ENCODE results near the gene CDC25B.

The CDC25B gene

DNA sequence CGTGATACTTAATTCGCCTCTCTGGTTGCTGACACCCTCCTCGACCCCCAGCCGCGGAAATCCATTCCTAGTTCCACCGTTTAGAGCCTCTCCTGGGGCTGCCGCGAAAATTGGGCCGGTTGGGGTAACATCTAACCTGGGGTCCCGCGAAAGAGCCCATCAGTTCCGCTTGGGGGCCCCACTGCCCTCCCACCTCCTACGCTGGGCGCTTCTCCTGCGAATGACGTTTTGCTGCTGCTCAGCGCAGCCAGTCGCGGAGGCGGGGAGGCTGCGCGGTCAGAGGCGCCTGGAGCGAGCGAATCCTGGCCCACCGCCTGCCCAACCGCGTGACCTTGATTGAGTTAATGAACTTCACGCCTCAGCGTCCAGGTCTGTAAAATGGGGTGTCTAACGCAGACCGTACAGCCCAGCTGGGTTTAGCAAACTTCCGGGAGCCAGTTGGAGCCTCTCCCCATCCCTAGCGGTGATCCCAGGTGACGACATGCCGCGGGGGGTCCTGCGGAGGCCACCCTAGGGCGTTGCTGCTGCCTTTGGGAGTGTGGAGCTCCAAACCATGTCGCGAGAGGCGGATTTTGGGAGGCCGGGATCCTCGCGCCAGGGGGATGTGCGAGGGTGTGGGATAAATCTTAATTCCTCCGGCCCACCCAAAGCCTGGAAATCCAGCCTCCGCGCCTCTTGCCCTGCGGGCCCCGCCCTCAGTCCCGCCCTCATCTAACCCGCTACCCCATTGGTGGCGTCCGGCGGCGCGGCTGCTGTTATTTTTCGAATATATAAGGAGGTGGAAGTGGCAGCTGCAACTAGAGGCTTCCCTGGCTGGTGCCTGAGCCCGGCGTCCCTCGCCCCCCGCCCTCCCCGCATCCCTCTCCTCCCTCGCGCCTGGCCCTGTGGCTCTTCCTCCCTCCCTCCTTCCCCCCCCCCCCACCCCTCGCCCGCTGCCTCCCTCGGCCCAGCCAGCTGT is at the start of gene CDC25B (continued):
- TF ChIP-seq, protein P1, sequence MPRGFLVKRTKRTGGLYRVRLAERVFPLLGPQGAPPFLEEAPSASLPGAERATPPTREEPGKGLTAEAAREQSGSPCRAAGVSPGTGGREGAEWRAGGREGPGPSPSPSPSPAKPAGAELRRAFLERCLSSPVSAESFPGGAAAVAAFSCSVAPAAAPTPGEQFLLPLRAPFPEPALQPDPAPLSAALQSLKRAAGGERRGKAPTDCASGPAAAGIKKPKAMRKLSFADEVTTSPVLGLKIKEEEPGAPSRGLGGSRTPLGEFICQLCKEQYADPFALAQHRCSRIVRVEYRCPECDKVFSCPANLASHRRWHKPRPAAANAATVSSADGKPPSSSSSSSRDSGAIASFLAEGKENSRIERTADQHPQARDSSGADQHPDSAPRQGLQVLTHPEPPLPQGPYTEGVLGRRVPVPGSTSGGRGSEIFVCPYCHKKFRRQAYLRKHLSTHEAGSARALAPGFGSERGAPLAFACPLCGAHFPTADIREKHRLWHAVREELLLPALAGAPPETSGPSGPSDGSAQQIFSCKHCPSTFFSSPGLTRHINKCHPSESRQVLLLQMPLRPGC (tag by site-specific recombination; IDR thresholded peaks at IDR 0.05): peak; percentile 41; the same call in 1 of the 2 replicates
- peak; percentile 74; the same call in 1 of the 2 replicates for TF ChIP-seq ZNF391 (tag by site-specific recombination; IDR thresholded peaks at IDR 0.05; ENCODE audit: borderline replicate concordance, low read depth)
- no peak for TF ChIP-seq ZNF785 (tag by site-specific recombination; IDR thresholded peaks at IDR 0.05)
- no peak for TF ChIP-seq ZSCAN4 (tag by site-specific recombination; IDR thresholded peaks at IDR 0.05)
- TF ChIP-seq ZNF777 (tag by site-specific recombination; IDR thresholded peaks at IDR 0.05; ENCODE audit: borderline replicate concordance): no peak
- no peak for TF ChIP-seq ZNF473 (tag by site-specific recombination; IDR thresholded peaks at IDR 0.05)
- TF ChIP-seq, protein P2, sequence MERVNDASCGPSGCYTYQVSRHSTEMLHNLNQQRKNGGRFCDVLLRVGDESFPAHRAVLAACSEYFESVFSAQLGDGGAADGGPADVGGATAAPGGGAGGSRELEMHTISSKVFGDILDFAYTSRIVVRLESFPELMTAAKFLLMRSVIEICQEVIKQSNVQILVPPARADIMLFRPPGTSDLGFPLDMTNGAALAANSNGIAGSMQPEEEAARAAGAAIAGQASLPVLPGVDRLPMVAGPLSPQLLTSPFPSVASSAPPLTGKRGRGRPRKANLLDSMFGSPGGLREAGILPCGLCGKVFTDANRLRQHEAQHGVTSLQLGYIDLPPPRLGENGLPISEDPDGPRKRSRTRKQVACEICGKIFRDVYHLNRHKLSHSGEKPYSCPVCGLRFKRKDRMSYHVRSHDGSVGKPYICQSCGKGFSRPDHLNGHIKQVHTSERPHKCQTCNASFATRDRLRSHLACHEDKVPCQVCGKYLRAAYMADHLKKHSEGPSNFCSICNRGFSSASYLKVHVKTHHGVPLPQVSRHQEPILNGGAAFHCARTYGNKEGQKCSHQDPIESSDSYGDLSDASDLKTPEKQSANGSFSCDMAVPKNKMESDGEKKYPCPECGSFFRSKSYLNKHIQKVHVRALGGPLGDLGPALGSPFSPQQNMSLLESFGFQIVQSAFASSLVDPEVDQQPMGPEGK (tag by site-specific recombination; IDR thresholded peaks at IDR 0.05): peak; percentile 72
- TF ChIP-seq, protein P3, sequence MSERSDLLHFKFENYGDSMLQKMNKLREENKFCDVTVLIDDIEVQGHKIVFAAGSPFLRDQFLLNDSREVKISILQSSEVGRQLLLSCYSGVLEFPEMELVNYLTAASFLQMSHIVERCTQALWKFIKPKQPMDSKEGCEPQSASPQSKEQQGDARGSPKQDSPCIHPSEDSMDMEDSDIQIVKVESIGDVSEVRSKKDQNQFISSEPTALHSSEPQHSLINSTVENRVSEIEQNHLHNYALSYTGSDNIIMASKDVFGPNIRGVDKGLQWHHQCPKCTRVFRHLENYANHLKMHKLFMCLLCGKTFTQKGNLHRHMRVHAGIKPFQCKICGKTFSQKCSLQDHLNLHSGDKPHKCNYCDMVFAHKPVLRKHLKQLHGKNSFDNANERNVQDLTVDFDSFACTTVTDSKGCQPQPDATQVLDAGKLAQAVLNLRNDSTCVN (tag by site-specific recombination; optimal IDR thresholded peaks at IDR 0.05): peak; percentile 44
- no peak for TF ChIP-seq ZNF747 (tag by site-specific recombination; IDR thresholded peaks at IDR 0.05)
- TF ChIP-seq ZNF354C (tag by site-specific recombination; IDR thresholded peaks at IDR 0.05; ENCODE audit: borderline replicate concordance, low read depth): no peak
- TF ChIP-seq, protein P4, sequence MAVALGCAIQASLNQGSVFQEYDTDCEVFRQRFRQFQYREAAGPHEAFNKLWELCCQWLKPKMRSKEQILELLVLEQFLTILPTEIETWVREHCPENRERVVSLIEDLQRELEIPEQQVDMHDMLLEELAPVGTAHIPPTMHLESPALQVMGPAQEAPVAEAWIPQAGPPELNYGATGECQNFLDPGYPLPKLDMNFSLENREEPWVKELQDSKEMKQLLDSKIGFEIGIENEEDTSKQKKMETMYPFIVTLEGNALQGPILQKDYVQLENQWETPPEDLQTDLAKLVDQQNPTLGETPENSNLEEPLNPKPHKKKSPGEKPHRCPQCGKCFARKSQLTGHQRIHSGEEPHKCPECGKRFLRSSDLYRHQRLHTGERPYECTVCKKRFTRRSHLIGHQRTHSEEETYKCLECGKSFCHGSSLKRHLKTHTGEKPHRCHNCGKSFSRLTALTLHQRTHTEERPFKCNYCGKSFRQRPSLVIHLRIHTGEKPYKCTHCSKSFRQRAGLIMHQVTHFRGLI (tag by site-specific recombination; IDR thresholded peaks at IDR 0.05): no peak; the same call in 1 of the 2 replicates
- TF ChIP-seq ZNF658 (tag by site-specific recombination; IDR thresholded peaks at IDR 0.05): no peak
- no peak for TF ChIP-seq TRIM28 (IDR thresholded peaks at IDR 0.05; ENCODE audit: borderline replicate concordance, low read length)
- no peak for TF ChIP-seq HOXA7 (CRISPR knock-in tag; IDR thresholded peaks at IDR 0.05; ENCODE audit: borderline replicate concordance)
- TF ChIP-seq ZNF704 (tag by site-specific recombination; IDR thresholded peaks at IDR 0.05): no peak
- TF ChIP-seq ZBTB7A (tag by site-specific recombination; IDR thresholded peaks at IDR 0.05; ENCODE audit: low read depth): peak; percentile 51; the same call in 1 of the 2 replicates
- TF ChIP-seq ZNF624 (tag by site-specific recombination; IDR thresholded peaks at IDR 0.05): no peak
- no peak for TF ChIP-seq ZNF654 (tag by site-specific recombination; IDR thresholded peaks at IDR 0.05; ENCODE audit: low read depth)
- peak; percentile 95 for TF ChIP-seq GLIS1 (tag by site-specific recombination; IDR thresholded peaks at IDR 0.05)
- no peak for TF ChIP-seq ZNF677 (tag by site-specific recombination; IDR thresholded peaks at IDR 0.05)
- TF ChIP-seq ZBTB1 (tag by site-specific recombination; IDR thresholded peaks at IDR 0.05): no peak
- no peak for TF ChIP-seq ZNF350 (tag by site-specific recombination; IDR thresholded peaks at IDR 0.05)
- TF ChIP-seq ZFP37 (tag by site-specific recombination; IDR thresholded peaks at IDR 0.05): 0 out of 2 replicates have a peak, but pooled peaks have one; percentile 53
- no peak for TF ChIP-seq ZNF518A (tag by site-specific recombination; conservative IDR thresholded peaks at IDR 0.05; ENCODE audit: low read depth)

Data from HEK293 (cell line).